Peyer's patch (tissue), 4 donors: ENCODE results near the gene CSNK1G3. TPM values are rescaled to one million over a fixed set of nuclear protein-coding genes. Genes with fewer than 3 reads are reported as not detected.
"Not testable (repeated sequence)": the region's sequence is repeated elsewhere in the genome, so short reads cannot be mapped to it uniquely, and the experiment has no call there.

ENCODE experiments used
- DNase-seq, 3 donors: peaks; one replicate each; pipeline ENCODE4 v3.0.0-alpha.2; 2017 to 2019
- H3K27ac ChIP-seq, 4 donors: fragments of 200-600 bp; sonication (generic); one replicate each; pipeline ENCODE4 v1.5.1; 2016 to 2019
- H3K27me3 ChIP-seq, 2 donors: fragments of 200-600 bp; sonication (generic); one replicate each; pipeline ENCODE4 v1.5.1; 2019
- H3K36me3 ChIP-seq, 3 donors: fragments of 200-600 bp; sonication (generic); one replicate each; pipeline ENCODE4 v1.5.1; 2016 to 2019
- H3K4me1 ChIP-seq, 4 donors: fragments of 200-600 bp; sonication (generic); one replicate each; pipeline ENCODE4 v1.5.1; 2016 to 2019
- H3K4me3 ChIP-seq, 4 donors: fragments of 200-600 bp; sonication (generic); 1 replicate in 3 of 4; 2 replicates in 1 of 4; pipeline ENCODE4 v1.5.1; 2016 to 2019; ENCODE audit warnings: mild to moderate bottlenecking in 1 of 4
- H3K9me3 ChIP-seq, 4 donors: fragments of 200-600 bp; sonication (generic); one replicate each; pipeline ENCODE4 v1.5.1; 2016 to 2019; ENCODE audit warnings: mild to moderate bottlenecking in 1 of 4
- POLR2A ChIP-seq, 2 donors: fragments of 450-650 bp; IDR thresholded peaks; one replicate each; pipeline ENCODE4 v1.5.1; 2017; ENCODE audit warnings: antibody characterized with exemption in 2 of 2, mild to moderate bottlenecking in 2 of 2, moderate library complexity in 2 of 2
- total RNA-seq, 4 donors: library from RNA; depleted of rRNA; stranded (reverse); fragments of >200 nt; gene quantifications; one replicate each; pipeline ENCODE4 v1.1.0, GENCODE V29; 2016
- TF ChIP-seq, protein P1 (sequence below), 6 experiments: fragments of 450-650 bp in 4 of 6; fragments of 200-600 bp in 2 of 6; sonication (generic) in 1 of 6; IDR thresholded peaks; one replicate each; pipeline ENCODE4 v1.5.1; 2017 to 2019; ENCODE audit warnings: antibody characterized with exemption in 6 of 6, mild to moderate bottlenecking in 3 of 6, moderate library complexity in 1 of 6

The CSNK1G3 gene
- total RNA-seq, 4 donors from 2014 or later, result 30.4 to 66.8 (median 53.0) TPM

- Histone ChIP-seq H3K36me3 (no peaks in the 10 kb centered on the region), H3K4me3 (no peak overlapping the region), H3K4me1 (no peaks in the 10 kb centered on the region), H3K27me3 (no peaks in the 10 kb centered on the region), H3K27ac (no peak overlapping the region), H3K9me3 (no peaks in the 10 kb centered on the region)
- no peak for DNase-seq
- no peak for TF ChIP-seq POLR2A (IDR thresholded peaks at IDR 0.05)
- TF ChIP-seq, protein P1, sequence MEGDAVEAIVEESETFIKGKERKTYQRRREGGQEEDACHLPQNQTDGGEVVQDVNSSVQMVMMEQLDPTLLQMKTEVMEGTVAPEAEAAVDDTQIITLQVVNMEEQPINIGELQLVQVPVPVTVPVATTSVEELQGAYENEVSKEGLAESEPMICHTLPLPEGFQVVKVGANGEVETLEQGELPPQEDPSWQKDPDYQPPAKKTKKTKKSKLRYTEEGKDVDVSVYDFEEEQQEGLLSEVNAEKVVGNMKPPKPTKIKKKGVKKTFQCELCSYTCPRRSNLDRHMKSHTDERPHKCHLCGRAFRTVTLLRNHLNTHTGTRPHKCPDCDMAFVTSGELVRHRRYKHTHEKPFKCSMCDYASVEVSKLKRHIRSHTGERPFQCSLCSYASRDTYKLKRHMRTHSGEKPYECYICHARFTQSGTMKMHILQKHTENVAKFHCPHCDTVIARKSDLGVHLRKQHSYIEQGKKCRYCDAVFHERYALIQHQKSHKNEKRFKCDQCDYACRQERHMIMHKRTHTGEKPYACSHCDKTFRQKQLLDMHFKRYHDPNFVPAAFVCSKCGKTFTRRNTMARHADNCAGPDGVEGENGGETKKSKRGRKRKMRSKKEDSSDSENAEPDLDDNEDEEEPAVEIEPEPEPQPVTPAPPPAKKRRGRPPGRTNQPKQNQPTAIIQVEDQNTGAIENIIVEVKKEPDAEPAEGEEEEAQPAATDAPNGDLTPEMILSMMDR (IDR thresholded peaks at IDR 0.05), result no peak
Observed at GRCh38 chr5:123486951-123487655, 24.9 kb upstream of the CSNK1G3 start.

GRCh38 chr5:123490974-123491373 lies 21.0 kb upstream of the CSNK1G3 start:
- no peak overlapping the region for H3K4me3 ChIP-seq
- no peak for TF ChIP-seq POLR2A (IDR thresholded peaks at IDR 0.05)
- TF ChIP-seq, protein P1 (IDR thresholded peaks at IDR 0.05), result no peak
- H3K27ac ChIP-seq, result no peak overlapping the region
- no peaks in the 10 kb centered on the region for H3K36me3 ChIP-seq
- H3K4me1 ChIP-seq, result no peaks in the 10 kb centered on the region
- no peak for DNase-seq
- H3K9me3 ChIP-seq, result no peaks in the 10 kb centered on the region
- no peaks in the 10 kb centered on the region for H3K27me3 ChIP-seq

DNA sequence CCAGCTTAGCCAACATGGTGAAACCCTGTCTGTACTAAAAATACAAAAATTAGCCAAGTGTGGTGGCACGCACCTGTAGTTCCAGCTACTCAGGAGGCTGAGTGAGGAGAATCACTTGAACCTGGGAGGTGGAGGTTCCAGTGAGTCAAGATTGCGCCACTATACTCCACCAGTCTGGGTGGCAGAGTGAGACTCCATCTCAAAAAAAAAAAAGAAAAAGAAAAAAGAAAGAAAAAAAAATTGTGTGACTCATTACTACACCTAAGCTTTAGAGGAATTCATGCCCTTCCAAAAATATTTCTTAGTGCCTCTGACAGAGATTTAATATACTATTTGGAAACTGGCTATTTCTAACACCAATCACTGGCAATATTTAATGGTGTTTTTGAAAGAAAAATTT lies 16.8 kb upstream of the CSNK1G3 start:
- DNase-seq, H3K9me3 ChIP-seq, H3K36me3 ChIP-seq: not testable (repeated sequence)

GRCh38 chr5:123496892-123497291 lies 15.1 kb upstream of the CSNK1G3 start:
- Histone ChIP-seq H3K9me3 (no peaks in the 10 kb centered on the region), H3K27me3 (no peaks in the 10 kb centered on the region), H3K27ac (no peak overlapping the region), H3K36me3 (no peaks in the 10 kb centered on the region), H3K4me1 (no peaks in the 10 kb centered on the region), H3K4me3 (no peak overlapping the region)
- TF ChIP-seq, protein P1 (IDR thresholded peaks at IDR 0.05), result no peak
- no peak for TF ChIP-seq POLR2A (IDR thresholded peaks at IDR 0.05)
- no peak for DNase-seq

More for the DNA sequence above, 16.8 kb upstream of the CSNK1G3 start:
- not testable (repeated sequence) for H3K4me1 ChIP-seq, H3K4me3 ChIP-seq, H3K27me3 ChIP-seq, H3K27ac ChIP-seq

- TF ChIP-seq POLR2A (IDR thresholded peaks at IDR 0.05), result no peak
- TF ChIP-seq, protein P1 (IDR thresholded peaks at IDR 0.05), result no peak
Observed at GRCh38 chr5:123500471-123500870, 11.5 kb upstream of the CSNK1G3 start.

GRCh38 chr5:123502120-123502519 lies 9.9 kb upstream of the CSNK1G3 start:
- no peak for DNase-seq
- Histone ChIP-seq H3K27ac (peak overlapping the region in 1 of 4 donors; percentile 21), H3K4me1 (peaks cover 0 to 5% (median 0%) of the 10 kb centered on the region in 4 donors), H3K9me3 (no peaks in the 10 kb centered on the region), H3K27me3 (no peaks in the 10 kb centered on the region), H3K36me3 (no peaks in the 10 kb centered on the region), H3K4me3 (no peak overlapping the region)
- TF ChIP-seq, protein P1 (IDR thresholded peaks at IDR 0.05), result no peak
- no peak for TF ChIP-seq POLR2A (IDR thresholded peaks at IDR 0.05)

More at GRCh38 chr5:123500471-123500870, 11.5 kb upstream of the CSNK1G3 start:
- Histone ChIP-seq H3K9me3 (no peaks in the 10 kb centered on the region), H3K27me3 (no peaks in the 10 kb centered on the region), H3K36me3 (no peaks in the 10 kb centered on the region), H3K27ac (no peak overlapping the region), H3K4me3 (no peak overlapping the region), H3K4me1 (peaks cover 0 to 5% (median 0%) of the 10 kb centered on the region in 4 donors)
- no peak for DNase-seq
